Right lobe of liver (tissue), 4 donors: ENCODE data around the gene NOTCH4.

Experiments used
- CTCF ChIP-seq, 4 donors: fragments of 200-600 bp in 3 of 4; fragments of 450-650 bp in 1 of 4; IDR thresholded peaks; one replicate each; pipeline versions ENCODE4 v1.5.1 to v1.8.0; 2016 to 2022; ENCODE audit warnings: antibody characterized with exemption in 4 of 4, mild to moderate bottlenecking in 2 of 4
- POLR2A ChIP-seq: fragments of 450-650 bp; IDR thresholded peaks from one replicate; pipeline ENCODE4 v1.6.1; 2017; ENCODE audit warnings: antibody characterized with exemption, mild to moderate bottlenecking
- donor health status: DM: no; HTN: no; CAD: no.
- donor health status: DM: no; HTN: no; CAD: no.
- donor health status: DM: no; HTN: yes; CAD: no.

GRCh38 chr6:32171234-32171633 lies 52.6 kb downstream of the NOTCH4 start:
- no peak for TF ChIP-seq CTCF (IDR thresholded peaks at IDR 0.05)
- no peak for TF ChIP-seq POLR2A
